H9 (cell line): ENCODE results near the gene CASQ1. TPM values are rescaled to one million over a fixed set of nuclear protein-coding genes. Genes with fewer than 3 reads are reported as not detected.

Experiments used
- DNase-seq: peaks from one replicate; pipeline ENCODE4 v3.0.0-alpha.2; 2017
- H2AFZ ChIP-seq: one replicate; pipeline ENCODE4 v1.6.1; 2013; ENCODE audit warnings: mild to moderate bottlenecking, low read length, control low read depth, moderate library complexity
- H2AK5ac ChIP-seq: 2 replicates; pipeline ENCODE4 v1.6.1; 2013; ENCODE audit warnings: low read length, control low read depth, mixed read lengths; ENCODE audit not compliant: insufficient read length
- H2BK120ac ChIP-seq: one replicate; pipeline ENCODE4 v1.6.1; 2013; ENCODE audit warnings: low read depth, mild to moderate bottlenecking, low read length, control low read depth, inconsistent platforms; ENCODE audit not compliant: poor library complexity, severe bottlenecking
- H2BK12ac ChIP-seq: 2 replicates; pipeline ENCODE4 v1.6.1; 2013; ENCODE audit warnings: low read length, control low read depth, mixed read lengths, low read depth; ENCODE audit not compliant: insufficient read length
- H2BK15ac ChIP-seq: 2 replicates; pipeline ENCODE4 v1.6.1; 2013; ENCODE audit warnings: low read depth, low read length, control low read depth
- H2BK20ac ChIP-seq: one replicate; pipeline ENCODE4 v1.6.1; 2013; ENCODE audit warnings: low read depth, mild to moderate bottlenecking, low read length, control low read depth, inconsistent platforms; ENCODE audit not compliant: poor library complexity, severe bottlenecking
- H2BK5ac ChIP-seq: 2 replicates; pipeline ENCODE4 v1.6.1; 2013; ENCODE audit warnings: low read length, control low read depth, mixed read lengths; ENCODE audit not compliant: insufficient read length
- H3K14ac ChIP-seq: 2 replicates; pipeline ENCODE4 v1.6.1; 2013; ENCODE audit warnings: low read length, control low read depth; ENCODE audit not compliant: insufficient read depth
- H3K18ac ChIP-seq: 2 replicates; pipeline ENCODE4 v1.6.1; 2013; ENCODE audit warnings: low read depth, mild to moderate bottlenecking, mixed read lengths, low read length, control low read depth; ENCODE audit not compliant: insufficient read length
- H3K23ac ChIP-seq: 2 replicates; pipeline ENCODE4 v1.6.1; 2013; ENCODE audit warnings: low read length, control low read depth, mixed read lengths, low read depth; ENCODE audit not compliant: insufficient read length
- H3K23me2 ChIP-seq: 2 replicates; pipeline ENCODE4 v1.6.1; 2013; ENCODE audit warnings: low read depth, mild to moderate bottlenecking, mixed read lengths, low read length, control low read depth; ENCODE audit not compliant: insufficient read length, poor library complexity, severe bottlenecking
- H3K27ac ChIP-seq: 2 replicates; pipeline ENCODE4 v1.5.1; 2013; ENCODE audit warnings: low read length, control low read depth, mixed read lengths, low read depth; ENCODE audit not compliant: insufficient read length
- H3K27me3 ChIP-seq: 2 replicates; pipeline ENCODE4 v1.6.1; 2013; ENCODE audit warnings: low read length, control low read depth, inconsistent platforms; ENCODE audit not compliant: insufficient read depth
- H3K4ac ChIP-seq: 2 replicates; pipeline ENCODE4 v1.6.1; 2013; ENCODE audit warnings: low read depth, mild to moderate bottlenecking, control low read depth, inconsistent platforms, low read length, moderate library complexity
- H3K4me1 ChIP-seq: 2 replicates; pipeline ENCODE4 v1.6.1; 2013; ENCODE audit warnings: low read length, control low read depth, inconsistent platforms; ENCODE audit not compliant: insufficient read depth
- H3K4me2 ChIP-seq: 2 replicates; pipeline ENCODE4 v1.6.1; 2013; ENCODE audit warnings: low read length, control low read depth, mixed read lengths; ENCODE audit not compliant: insufficient read length, insufficient read depth
- H3K56ac ChIP-seq: 2 replicates; pipeline ENCODE4 v1.6.1; 2013; ENCODE audit warnings: low read depth, mild to moderate bottlenecking, mixed read lengths, low read length, control low read depth; ENCODE audit not compliant: insufficient read length
- H3K79me1 ChIP-seq: 2 replicates; pipeline ENCODE4 v1.6.1; 2013; ENCODE audit warnings: low read depth, mild to moderate bottlenecking, moderate library complexity, low read length, control low read depth, inconsistent platforms; ENCODE audit not compliant: insufficient read depth, poor library complexity, severe bottlenecking
- H3K79me2 ChIP-seq: 2 replicates; pipeline ENCODE4 v1.6.1; 2013; ENCODE audit warnings: low read length, control low read depth, inconsistent platforms; ENCODE audit not compliant: insufficient read depth
- H3K9ac ChIP-seq: 2 replicates; pipeline ENCODE4 v1.6.1; 2013; ENCODE audit warnings: low read length, control low read depth, mixed read lengths; ENCODE audit not compliant: insufficient read length; ENCODE audit errors: extremely low read depth
- H3K9me3 ChIP-seq: one replicate; pipeline ENCODE4 v1.6.1; 2013; ENCODE audit warnings: low read depth, low read length, inconsistent platforms; ENCODE audit not compliant: control insufficient read depth
- H3T11ph ChIP-seq: one replicate; pipeline ENCODE4 v1.6.1; 2013; ENCODE audit warnings: mild to moderate bottlenecking, low read length, control low read depth, inconsistent platforms
- H4K20me1 ChIP-seq: one replicate; pipeline ENCODE4 v1.6.1; 2013; ENCODE audit not compliant: control insufficient read depth, insufficient read length, insufficient read depth
- H4K5ac ChIP-seq: 2 replicates; pipeline ENCODE4 v1.6.1; 2013; ENCODE audit warnings: low read depth, mild to moderate bottlenecking, mixed read lengths, low read length, control low read depth; ENCODE audit not compliant: insufficient read length
- H4K8ac ChIP-seq: replicated peaks from 2 replicates; pipeline ENCODE4 v1.6.1; 2013; ENCODE audit warnings: low read length, control low read depth, mixed read lengths, low read depth; ENCODE audit not compliant: insufficient read length
- H4K91ac ChIP-seq: 2 replicates; pipeline ENCODE4 v1.6.1; 2013; ENCODE audit warnings: low read depth, mild to moderate bottlenecking, moderate library complexity, mixed read lengths, low read length, control low read depth; ENCODE audit not compliant: insufficient read length
- H3K27ac Mint-ChIP-seq, 3 experiments: 2 replicates in 2 of 3; 3 replicates in 1 of 3; pipeline ENCODE4 v1.8.0; 2020 to 2021; ENCODE audit warnings: mixed read lengths in 3 of 3, mild to moderate bottlenecking in 1 of 3, moderate library complexity in 1 of 3
- H3K27me3 Mint-ChIP-seq: 2 replicates; pipeline ENCODE4 v1.8.0; 2021; ENCODE audit warnings: low read depth, mild to moderate bottlenecking, moderate library complexity, mixed read lengths
- H3K36me3 Mint-ChIP-seq, 3 experiments: 2 replicates in 2 of 3; 3 replicates in 1 of 3; pipeline ENCODE4 v1.8.0; 2020 to 2021; ENCODE audit warnings: low read depth in 3 of 3, mixed read lengths in 3 of 3; ENCODE audit not compliant: insufficient read depth in 1 of 3
- H3K4me1 Mint-ChIP-seq, 2 experiments: 2 replicates each; pipeline ENCODE4 v1.8.0; 2020; ENCODE audit warnings: mixed read lengths in 2 of 2
- H3K4me3 Mint-ChIP-seq, 2 experiments: 2 replicates in 1 of 2; 3 replicates in 1 of 2; pipeline ENCODE4 v1.8.0; 2020 to 2021; ENCODE audit warnings: mild to moderate bottlenecking in 2 of 2, mixed read lengths in 2 of 2, moderate library complexity in 1 of 2
- H3K9me3 Mint-ChIP-seq, 2 experiments: 2 replicates in 1 of 2; 3 replicates in 1 of 2; pipeline ENCODE4 v1.8.0; 2020; ENCODE audit warnings: mild to moderate bottlenecking in 2 of 2, mixed read lengths in 2 of 2, moderate library complexity in 1 of 2
- WGBS: extraction: QIAGEN DNeasy Blood & Tissue Kit; methylation state at CpG from one replicate; pipeline ENCODE4 v1.1.7; 2013; ENCODE audit warnings: missing lambda C conversion rate, low lambda C conversion rate, mixed read lengths; ENCODE audit not compliant: insufficient read length; ENCODE audit errors: extremely low coverage; 5-methylcytosine and 5-hydroxymethylcytosine counted together
- total RNA-seq: library from RNA; stranded (reverse); gene quantifications from 2 replicates; pipeline ENCODE4 v1.2.1, GENCODE V29; 2021
- TF ChIP-seq, protein P1 (sequence below): fragments of 200-600 bp; sonication (generic); conservative IDR thresholded peaks from 3 replicates; pipeline ENCODE4 v1.8.0; 2021; ENCODE audit warnings: antibody characterized with exemption, mild to moderate bottlenecking

The CASQ1 gene
- total RNA-seq, 1 experiment from 2014 or later: 0.55 TPM

DNA sequence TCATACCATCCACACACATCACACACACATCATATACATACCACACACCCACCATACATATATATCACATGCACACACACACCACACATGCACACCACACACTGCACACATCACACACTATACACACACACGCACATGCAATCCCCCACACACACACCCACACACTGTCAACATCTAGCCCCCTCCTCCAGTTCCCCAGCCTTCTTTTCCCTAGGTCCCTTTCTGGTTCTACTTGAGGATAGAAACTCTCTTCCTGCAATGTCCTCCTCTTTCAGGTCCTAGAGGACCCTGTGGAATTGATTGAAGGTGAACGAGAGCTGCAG is 4.3 kb downstream of the CASQ1 start:
- H3K23ac ChIP-seq: no peak overlapping the region
- H3K27me3 ChIP-seq: no peaks in the 10 kb centered on the region
- no CpG with 5 or more reads among the region's 2 CpGs for WGBS
- H2BK120ac ChIP-seq: no peak overlapping the region
- no peak overlapping the region for H2BK12ac ChIP-seq
- Mint-ChIP-seq H3K36me3 (no peaks in the 10 kb centered on the region; a peak in 1 of 7 replicates), H3K4me3 (no peak overlapping the region), H3K27ac (no peak overlapping the region), H3K4me1 (peaks cover 6 to 12% of the 10 kb centered on the region in 2 experiments; a peak in 2 of 4 replicates), H3K27me3 (peaks cover 8% of the 10 kb centered on the region), H3K9me3 (no peaks in the 10 kb centered on the region)
- no peak overlapping the region for H4K91ac ChIP-seq
- no peak overlapping the region for H3K9ac ChIP-seq
- H3K4ac ChIP-seq: no peak overlapping the region
- no peak overlapping the region for H2BK15ac ChIP-seq
- TF ChIP-seq, protein P1, sequence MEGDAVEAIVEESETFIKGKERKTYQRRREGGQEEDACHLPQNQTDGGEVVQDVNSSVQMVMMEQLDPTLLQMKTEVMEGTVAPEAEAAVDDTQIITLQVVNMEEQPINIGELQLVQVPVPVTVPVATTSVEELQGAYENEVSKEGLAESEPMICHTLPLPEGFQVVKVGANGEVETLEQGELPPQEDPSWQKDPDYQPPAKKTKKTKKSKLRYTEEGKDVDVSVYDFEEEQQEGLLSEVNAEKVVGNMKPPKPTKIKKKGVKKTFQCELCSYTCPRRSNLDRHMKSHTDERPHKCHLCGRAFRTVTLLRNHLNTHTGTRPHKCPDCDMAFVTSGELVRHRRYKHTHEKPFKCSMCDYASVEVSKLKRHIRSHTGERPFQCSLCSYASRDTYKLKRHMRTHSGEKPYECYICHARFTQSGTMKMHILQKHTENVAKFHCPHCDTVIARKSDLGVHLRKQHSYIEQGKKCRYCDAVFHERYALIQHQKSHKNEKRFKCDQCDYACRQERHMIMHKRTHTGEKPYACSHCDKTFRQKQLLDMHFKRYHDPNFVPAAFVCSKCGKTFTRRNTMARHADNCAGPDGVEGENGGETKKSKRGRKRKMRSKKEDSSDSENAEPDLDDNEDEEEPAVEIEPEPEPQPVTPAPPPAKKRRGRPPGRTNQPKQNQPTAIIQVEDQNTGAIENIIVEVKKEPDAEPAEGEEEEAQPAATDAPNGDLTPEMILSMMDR: no peak
- H3K23me2 ChIP-seq: no peaks in the 10 kb centered on the region
- H2BK5ac ChIP-seq: no peak overlapping the region
- no peak overlapping the region for H3T11ph ChIP-seq
- H2AK5ac ChIP-seq: no peak overlapping the region
- H3K9me3 ChIP-seq: no peaks in the 10 kb centered on the region
- H4K20me1 ChIP-seq: no peaks in the 10 kb centered on the region
- H4K5ac ChIP-seq: no peak overlapping the region
- H3K4me2 ChIP-seq: no peak overlapping the region
- no peak overlapping the region for H2BK20ac ChIP-seq
- peaks cover 3% of the 10 kb centered on the region; the same call in 1 of the 2 replicates for H3K4me1 ChIP-seq
- H3K79me1 ChIP-seq: no peaks in the 10 kb centered on the region
- H3K27ac ChIP-seq: no peak overlapping the region
- no peak overlapping the region for H3K14ac ChIP-seq
- peak overlapping the region; percentile 0 for H4K8ac ChIP-seq
- DNase-seq: no peak
- H2AFZ ChIP-seq: no peak overlapping the region
- H3K56ac ChIP-seq: no peak overlapping the region
- H3K79me2 ChIP-seq: no peaks in the 10 kb centered on the region
- no peak overlapping the region for H3K18ac ChIP-seq
